22Rv1 (cell line): ENCODE data around the gene MIPEP.

ENCODE experiments used
- CTCF ChIP-seq: fragments of 450-650 bp; IDR thresholded peaks from 2 replicates; pipeline ENCODE4 v1.5.1; 2017; ENCODE audit warnings: mild to moderate bottlenecking
- ZFX ChIP-seq: fragments of 450-650 bp; IDR thresholded peaks from 2 replicates; pipeline ENCODE4 v1.6.1; 2017; ENCODE audit warnings: antibody characterized with exemption, borderline replicate concordance

- TF ChIP-seq CTCF (no peak), ZFX (no peak)
Measured at GRCh38 chr13:23711355-23711754, 177.8 kb downstream of the MIPEP start.
